Epithelial cell of prostate (primary cell): Measurements from ENCODE around the gene TUBB4B.

Source experiments
- DNase-seq: peaks from one replicate; pipeline ENCODE4 v3.0.0-alpha.2; 2011; ENCODE audit warnings: low read depth, low spot score
- H3K27ac ChIP-seq: fragments of 450-650 bp; 2 replicates; pipeline ENCODE4 v1.5.1; 2017; ENCODE audit warnings: mild to moderate bottlenecking

Gene TUBB4B

GRCh38 chr9:137266585-137267453 is 25.7 kb downstream of the TUBB4B start:
- H3K27ac ChIP-seq, result no peak overlapping the region
- no peak for DNase-seq

- no peak overlapping the region for H3K27ac ChIP-seq
- no peak for DNase-seq
Observed at GRCh38 chr9:137267933-137268355, 26.9 kb downstream of the TUBB4B start.

- no peak for DNase-seq
- H3K27ac ChIP-seq, result no peak overlapping the region
Observed at GRCh38 chr9:137268538-137269201, 27.6 kb downstream of the TUBB4B start.

- DNase-seq, result no peak
- H3K27ac ChIP-seq, result no peak overlapping the region
Observed at GRCh38 chr9:137269231-137269772, 28.2 kb downstream of the TUBB4B start.

GRCh38 chr9:137270929-137271695 is 30.0 kb downstream of the TUBB4B start:
- no peak overlapping the region for H3K27ac ChIP-seq
- DNase-seq, result no peak

GRCh38 chr9:137271696-137272076 is 30.6 kb downstream of the TUBB4B start:
- H3K27ac ChIP-seq, result no peak overlapping the region
- DNase-seq, result no peak

- DNase-seq, result no peak
- no peak overlapping the region for H3K27ac ChIP-seq
Observed at GRCh38 chr9:137272241-137273094, 31.4 kb downstream of the TUBB4B start.

GRCh38 chr9:137273095-137273490 is 32.0 kb downstream of the TUBB4B start:
- H3K27ac ChIP-seq, result no peak overlapping the region
- DNase-seq, result no peak

- no peak for DNase-seq
- H3K27ac ChIP-seq, result peak overlapping the region; percentile 59
Observed at GRCh38 chr9:137273611-137274320, 32.7 kb downstream of the TUBB4B start.

GRCh38 chr9:137275203-137275587 is 34.1 kb downstream of the TUBB4B start:
- no peak for DNase-seq
- H3K27ac ChIP-seq, result no peak overlapping the region

- DNase-seq, result no peak
- H3K27ac ChIP-seq, result no peak overlapping the region
Observed at GRCh38 chr9:137275588-137276472, 34.7 kb downstream of the TUBB4B start.

GRCh38 chr9:137276473-137277328 is 35.6 kb downstream of the TUBB4B start:
- peak overlapping the region; percentile 67 for H3K27ac ChIP-seq
- no peak for DNase-seq

- no peak for DNase-seq
- H3K27ac ChIP-seq, result peak within 1 kb of the TSS; percentile 67
Observed at GRCh38 chr9:137277329-137278041, 36.4 kb downstream of the TUBB4B start, which contains the start of gene TOR4A. TSS of gene TOR4A (plus strand) at chr9:137277726. CDS start at chr9:137278690, 964 bp downstream.

- peak overlapping the region; percentile 67 for H3K27ac ChIP-seq
- no peak for DNase-seq
Observed at GRCh38 chr9:137278061-137278701, 37.1 kb downstream of the TUBB4B start.

GRCh38 chr9:137278721-137279711 is 37.9 kb downstream of the TUBB4B start:
- no peak for DNase-seq

More at GRCh38 chr9:137278721-137279711, 37.9 kb downstream of the TUBB4B start:
- H3K27ac ChIP-seq, result no peak overlapping the region
